ENCODE data around the gene DPM2. TPM values are rescaled to one million over a fixed set of nuclear protein-coding genes. Genes with fewer than 3 reads are reported as not detected.

Gene DPM2
- total RNA-seq, 2 donors from 2014 or later, result 14.7 to 18.3 TPM

- intact Hi-C loops (cut with DNase I), result no loop called here
- DNase-seq (no peak), ATAC-seq (no peak)
Measured at GRCh38 chr9:127960410-127961154, 22.9 kb upstream of the DPM2 start.

DNA sequence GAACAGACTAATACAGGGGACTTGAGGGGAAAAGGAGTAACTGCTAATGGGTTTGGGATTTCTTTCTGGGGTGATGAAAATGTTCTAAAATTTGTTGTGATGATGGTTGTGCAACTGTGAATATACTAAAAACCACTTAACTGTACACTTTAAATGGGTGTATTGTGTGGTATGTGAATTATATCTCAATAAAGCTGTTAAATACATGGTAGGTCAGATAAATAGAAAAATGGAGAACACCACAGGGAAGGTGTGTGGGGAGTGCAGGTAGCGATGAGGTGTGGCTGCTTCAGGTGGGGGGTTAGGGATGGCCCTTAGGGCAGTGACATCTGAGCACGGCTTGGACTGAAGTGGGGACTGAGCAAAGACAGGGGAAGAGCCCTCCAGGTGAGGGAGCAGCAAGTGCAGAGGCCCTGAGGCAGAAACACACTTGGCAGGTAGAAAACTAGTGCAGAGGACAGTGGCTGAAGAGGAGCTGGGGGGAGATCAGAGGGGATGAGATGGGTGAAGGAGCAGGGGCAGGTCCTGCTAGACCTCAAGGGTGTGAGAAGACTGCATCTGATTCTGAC, 22.3 kb upstream of the DPM2 start:
- ATAC-seq (no peak), DNase-seq (no peak)
- intact Hi-C loops (cut with DNase I), result no loop called here

DNA sequence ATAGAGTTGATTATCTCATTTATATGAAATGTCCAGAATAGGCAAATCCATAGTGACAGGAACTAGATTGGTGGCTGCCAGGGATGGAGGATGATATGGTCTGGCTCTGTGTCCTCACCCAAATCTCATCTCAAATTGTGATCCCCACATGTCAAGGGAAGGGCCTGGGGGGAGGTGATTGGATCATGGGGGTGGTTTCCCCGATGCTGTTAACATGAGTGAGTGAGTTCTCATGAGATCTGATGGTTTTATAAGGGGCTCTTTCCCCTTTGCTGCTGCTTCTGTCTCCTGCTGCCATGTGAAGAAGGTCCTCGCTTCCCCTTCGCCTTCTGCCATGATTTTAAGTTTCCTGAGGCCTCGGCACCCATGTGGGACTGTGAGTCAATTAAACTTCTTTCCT, 21.7 kb upstream of the DPM2 start:
- DNase-seq, result no peak
- intact Hi-C loops (cut with DNase I), result no loop called here

GRCh38 chr9:127958728-127959127, 21.1 kb upstream of the DPM2 start:
- DNase-seq (no peak), ATAC-seq (no peak)
- intact Hi-C loops (cut with DNase I), result no loop called here

More for the DNA sequence above, 21.7 kb upstream of the DPM2 start:
- no peak for ATAC-seq

- DNase-seq (no peak), ATAC-seq (peak; percentile 74 to 86)
- intact Hi-C loops (cut with DNase I), result no loop called here
Measured at GRCh38 chr9:127955294-127956015, 17.8 kb upstream of the DPM2 start.

- intact Hi-C loops (cut with DNase I), result no loop called here
- DNase-seq (no peak), ATAC-seq (peak; percentile 13 to 23)
Measured at GRCh38 chr9:127954831-127955293, 17.2 kb upstream of the DPM2 start.

DNA sequence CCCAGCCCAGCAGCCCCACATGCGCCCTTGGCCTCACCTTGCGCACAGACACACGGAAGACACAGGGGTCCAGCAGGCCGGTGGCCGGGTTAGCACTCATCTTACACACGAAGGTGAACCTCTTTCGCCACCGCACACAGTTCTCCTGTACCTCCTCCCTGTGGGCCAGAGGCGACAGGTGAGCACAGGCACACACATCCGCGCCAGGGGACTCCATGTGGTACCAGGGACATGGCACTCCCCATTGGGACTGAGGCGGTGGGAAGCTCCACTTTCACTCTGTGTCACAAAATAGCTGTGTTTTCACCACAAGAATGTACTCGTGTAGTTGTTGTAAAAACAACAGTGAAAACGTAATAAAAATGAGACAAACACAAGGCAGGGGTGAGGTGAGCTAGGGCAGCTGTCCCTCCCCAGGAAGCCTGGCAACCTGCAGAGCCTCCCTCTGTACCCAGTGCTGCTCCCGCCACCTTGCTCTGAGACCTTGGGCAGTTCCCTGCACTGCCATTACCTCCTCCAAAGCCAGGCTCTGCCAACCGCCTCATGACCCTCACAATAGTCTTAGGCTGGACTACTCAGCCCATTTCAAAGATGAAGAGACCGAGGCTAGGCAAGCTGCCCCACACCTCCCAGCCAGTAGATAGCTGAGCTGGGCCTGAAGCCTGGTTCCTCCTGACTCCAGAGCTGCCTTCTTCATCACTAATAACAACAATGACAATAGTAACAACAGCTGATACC, 16.3 kb upstream of the DPM2 start:
- ATAC-seq, result no peak
- no peak for DNase-seq
- intact Hi-C loops (cut with DNase I), result no loop called here

DNA sequence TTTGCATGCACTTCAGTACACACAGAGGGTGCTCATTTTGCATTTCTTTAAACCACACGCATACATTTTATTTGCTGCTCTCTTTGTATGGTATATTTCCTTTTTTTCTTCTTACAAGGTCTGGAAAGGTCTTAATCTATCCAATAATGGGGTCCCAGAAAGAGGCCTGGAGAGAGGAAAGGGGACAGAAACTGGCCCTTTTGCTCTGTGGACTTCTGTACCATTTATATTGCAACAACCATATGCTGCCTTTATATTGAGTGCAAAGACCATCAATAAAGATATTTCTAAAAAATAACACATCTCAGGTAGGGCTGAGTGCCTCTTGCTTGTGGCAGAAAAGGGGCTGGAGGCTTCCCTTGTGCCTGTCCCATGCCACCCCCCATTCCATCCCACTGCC, 15.5 kb upstream of the DPM2 start:
- DNase-seq (no peak), ATAC-seq (no peak)
- intact Hi-C loops (cut with DNase I), result no loop called here

GRCh38 chr9:127950513-127951289, 13.0 kb upstream of the DPM2 start:
- intact Hi-C loops (cut with DNase I), result no loop called here
- DNase-seq (no peak), ATAC-seq (peak; percentile 25 to 45)

GRCh38 chr9:127949827-127950512, 12.3 kb upstream of the DPM2 start:
- intact Hi-C loops (cut with DNase I), result loop anchor here in 1 of 2 donors (10.0 kb wide), 1 partner anchor 165 kb away; no protein-coding TSS in a partner anchor
- DNase-seq, result no peak

GRCh38 chr9:127947841-127948710, 10.4 kb upstream of the DPM2 start:
- intact Hi-C loops (cut with DNase I), result loop anchor here in 1 of 2 donors (10.0 kb wide), 1 partner anchor 167 kb away; no protein-coding TSS in a partner anchor
- DNase-seq (no peak), ATAC-seq (no peak)

More at GRCh38 chr9:127949827-127950512, 12.3 kb upstream of the DPM2 start:
- peak; percentile 9 to 11 for ATAC-seq

DNA sequence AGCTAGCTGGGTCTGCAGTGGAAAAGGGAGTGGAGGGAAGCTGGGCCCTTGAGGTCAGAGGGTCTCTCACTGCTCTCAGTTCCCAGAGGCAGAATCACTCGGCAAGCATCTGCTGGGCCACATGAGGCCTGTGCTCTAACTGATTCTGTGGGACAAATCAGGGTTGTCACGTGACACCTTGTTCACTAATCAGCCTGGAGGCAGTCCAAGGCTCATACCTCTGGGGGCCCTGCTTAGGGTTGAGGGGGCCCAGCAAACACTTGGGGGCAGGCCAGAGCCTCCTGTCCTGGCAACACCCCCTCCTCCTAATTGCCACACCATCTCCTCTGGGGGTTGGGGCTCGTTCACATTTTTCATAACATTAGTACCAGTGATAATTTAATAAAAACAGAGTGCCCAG, 9.1 kb upstream of the DPM2 start:
- intact Hi-C loops (cut with DNase I), result loop anchor here in 1 of 2 donors (10.0 kb wide), 1 partner anchor 168 kb away; no protein-coding TSS in a partner anchor
- no peak for ATAC-seq
- DNase-seq, result no peak

DNA sequence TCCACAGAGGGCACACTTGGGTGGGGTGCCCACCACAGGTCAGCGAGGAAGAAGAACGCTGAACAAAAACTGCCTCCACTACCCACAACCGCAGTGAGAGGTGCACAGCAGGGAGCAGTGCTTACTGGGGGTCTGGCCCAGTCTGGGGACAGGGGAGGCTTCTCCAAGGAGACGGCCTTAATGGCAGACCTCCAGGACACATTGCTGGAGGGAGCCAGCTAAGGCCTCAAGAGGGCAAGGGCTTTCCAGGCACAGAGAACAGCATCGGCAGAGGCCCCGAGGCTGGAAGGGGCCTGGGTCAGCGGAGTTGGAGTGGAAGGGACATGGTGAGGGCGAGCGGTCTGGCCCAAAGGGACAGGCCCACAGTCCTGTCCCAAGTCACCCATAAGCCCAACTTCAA, 8.3 kb upstream of the DPM2 start:
- no peak for ATAC-seq

GRCh38 chr9:127945338-127945737, 7.7 kb upstream of the DPM2 start:
- DNase-seq (no peak), ATAC-seq (no peak)
- intact Hi-C loops (cut with DNase I), result loop anchor here in 1 of 2 donors (2.0 to 10.0 kb wide), 2 partner anchors 87 to 169 kb away; no protein-coding TSS in a partner anchor

More for the DNA sequence above, 8.3 kb upstream of the DPM2 start:
- DNase-seq, result no peak
- intact Hi-C loops (cut with DNase I), result loop anchor here in 1 of 2 donors (2.0 to 10.0 kb wide), 2 partner anchors 87 to 169 kb away; no protein-coding TSS in a partner anchor

- DNase-seq (no peak), ATAC-seq (no peak)
- intact Hi-C loops (cut with DNase I), result loop anchor here in 1 of 2 donors (2.0 to 10.0 kb wide), 2 partner anchors 88 to 170 kb away; no protein-coding TSS in a partner anchor
Measured at GRCh38 chr9:127944586-127945218, 7.0 kb upstream of the DPM2 start.

DNA sequence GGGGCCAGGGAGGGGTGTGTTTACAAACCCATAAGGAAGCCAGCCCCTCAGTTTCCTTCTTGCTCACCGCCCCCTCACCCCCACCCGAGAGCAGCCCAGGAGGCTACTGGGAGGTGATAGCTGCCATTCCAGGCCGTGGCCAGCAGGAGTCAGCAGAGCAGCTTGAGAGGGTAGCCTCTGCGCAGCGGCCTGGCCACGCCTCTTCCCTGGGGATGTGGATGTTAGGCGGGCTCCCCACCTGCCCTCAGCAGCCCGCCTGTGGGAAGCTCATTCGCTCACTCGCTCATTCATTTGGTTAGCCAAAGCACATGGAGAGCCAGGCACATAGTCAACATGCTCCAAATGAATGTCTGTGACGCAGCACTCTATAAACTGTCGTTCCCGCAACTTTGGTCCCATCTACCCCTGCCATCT, 6.1 kb upstream of the DPM2 start:
- DNase-seq, result peak; percentile 91
- intact Hi-C loops (cut with DNase I), result loop anchor here (1.0 to 10.0 kb wide), 4 partner anchors 89 to 173 kb away; no protein-coding TSS in a partner anchor
- peak; percentile 79 to 82 for ATAC-seq
